Thyroid gland (tissue), 4 donors: ENCODE data around the gene XPO4.

ENCODE experiments used
- POLR2A ChIP-seq, 2 donors: fragments of 450-650 bp; IDR thresholded peaks; one replicate each; pipeline ENCODE4 v1.6.1; 2017; ENCODE audit warnings: antibody characterized with exemption in 2 of 2, mild to moderate bottlenecking in 2 of 2, moderate library complexity in 1 of 2
- TF ChIP-seq, protein P1 (sequence below), 6 experiments: fragments of 200-600 bp in 3 of 6; fragments of 450-650 bp in 3 of 6; sonication (generic) in 3 of 6; IDR thresholded peaks; one replicate each; pipeline ENCODE4 v1.5.1; 2016 to 2019; ENCODE audit warnings: antibody characterized with exemption in 6 of 6, mild to moderate bottlenecking in 2 of 6, inconsistent platforms in 1 of 6, moderate library complexity in 1 of 6

DNA sequence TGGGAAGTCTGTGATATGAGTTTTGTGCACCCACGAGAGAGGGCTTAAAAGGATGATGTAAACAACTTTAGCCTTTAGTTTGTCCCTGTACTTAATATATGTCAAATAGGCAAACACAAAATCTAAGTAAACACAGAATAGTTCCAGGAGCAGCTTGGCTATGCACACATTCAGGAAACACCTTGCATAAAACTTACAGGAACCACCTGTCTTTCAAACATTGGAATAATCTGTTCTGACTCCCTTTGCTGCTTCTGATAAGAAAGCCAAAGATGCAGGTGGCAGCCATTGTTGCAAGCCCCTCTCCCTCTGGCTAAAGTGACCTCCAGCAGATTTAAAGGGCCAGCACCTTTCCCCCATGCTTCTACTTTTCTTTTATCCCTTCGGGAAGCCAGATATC is 133.5 kb downstream of the XPO4 start:
- TF ChIP-seq, protein P1, sequence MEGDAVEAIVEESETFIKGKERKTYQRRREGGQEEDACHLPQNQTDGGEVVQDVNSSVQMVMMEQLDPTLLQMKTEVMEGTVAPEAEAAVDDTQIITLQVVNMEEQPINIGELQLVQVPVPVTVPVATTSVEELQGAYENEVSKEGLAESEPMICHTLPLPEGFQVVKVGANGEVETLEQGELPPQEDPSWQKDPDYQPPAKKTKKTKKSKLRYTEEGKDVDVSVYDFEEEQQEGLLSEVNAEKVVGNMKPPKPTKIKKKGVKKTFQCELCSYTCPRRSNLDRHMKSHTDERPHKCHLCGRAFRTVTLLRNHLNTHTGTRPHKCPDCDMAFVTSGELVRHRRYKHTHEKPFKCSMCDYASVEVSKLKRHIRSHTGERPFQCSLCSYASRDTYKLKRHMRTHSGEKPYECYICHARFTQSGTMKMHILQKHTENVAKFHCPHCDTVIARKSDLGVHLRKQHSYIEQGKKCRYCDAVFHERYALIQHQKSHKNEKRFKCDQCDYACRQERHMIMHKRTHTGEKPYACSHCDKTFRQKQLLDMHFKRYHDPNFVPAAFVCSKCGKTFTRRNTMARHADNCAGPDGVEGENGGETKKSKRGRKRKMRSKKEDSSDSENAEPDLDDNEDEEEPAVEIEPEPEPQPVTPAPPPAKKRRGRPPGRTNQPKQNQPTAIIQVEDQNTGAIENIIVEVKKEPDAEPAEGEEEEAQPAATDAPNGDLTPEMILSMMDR (IDR thresholded peaks at IDR 0.05) = no peak
- TF ChIP-seq POLR2A (IDR thresholded peaks at IDR 0.05) = no peak
